ENCODE data around the gene NT5C3A. TPM values are rescaled to one million over a fixed set of nuclear protein-coding genes. Genes with fewer than 3 reads are reported as not detected.

Gene NT5C3A
- total and polyA plus RNA-seq, 9 of the 15 experiments (the other 6 are each of a cell fraction or from before 2014, with no cell fraction given) = 18.6 to 60.1 (median 40.0) TPM

DNA sequence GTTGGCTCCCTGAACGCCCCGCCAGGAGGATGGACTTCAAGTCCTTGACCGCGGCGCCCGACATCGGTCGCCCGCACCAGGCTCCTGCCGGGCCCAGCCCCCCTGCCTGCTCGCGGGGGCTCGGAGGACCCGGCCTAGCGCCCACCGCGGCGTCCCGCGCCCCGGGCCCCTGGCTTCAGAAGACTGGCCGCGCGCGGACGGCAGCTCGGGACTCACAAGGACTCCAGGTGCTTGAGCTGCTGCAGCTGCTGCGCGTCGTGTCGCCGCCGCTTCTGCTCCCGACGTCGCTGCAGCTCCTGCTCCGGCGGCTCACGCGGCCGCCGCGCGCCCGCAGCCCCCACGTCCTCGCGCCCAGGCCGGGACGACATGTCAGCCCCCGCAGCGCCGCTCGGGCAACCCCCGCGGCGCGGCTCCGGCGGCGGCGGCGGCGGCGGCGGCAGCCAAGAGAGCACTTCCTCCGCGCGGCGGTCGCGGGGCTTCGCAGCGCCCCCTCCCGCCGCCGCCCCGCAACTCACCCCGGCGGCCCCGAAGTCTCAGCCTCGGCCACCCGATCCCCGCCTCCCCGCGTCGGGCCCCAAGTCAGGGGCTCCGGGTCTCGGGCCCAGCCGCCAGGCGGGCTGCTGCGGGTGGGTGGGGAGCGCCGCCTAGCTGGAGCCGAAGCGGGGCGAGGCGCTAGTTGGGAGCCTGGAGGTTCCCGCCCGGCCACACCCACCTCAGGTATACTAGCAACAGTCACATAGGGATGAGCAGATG is 46.6 kb upstream of the NT5C3A start, which contains the start of gene RP9 (continued):
- TF ChIP-seq, protein P1, sequence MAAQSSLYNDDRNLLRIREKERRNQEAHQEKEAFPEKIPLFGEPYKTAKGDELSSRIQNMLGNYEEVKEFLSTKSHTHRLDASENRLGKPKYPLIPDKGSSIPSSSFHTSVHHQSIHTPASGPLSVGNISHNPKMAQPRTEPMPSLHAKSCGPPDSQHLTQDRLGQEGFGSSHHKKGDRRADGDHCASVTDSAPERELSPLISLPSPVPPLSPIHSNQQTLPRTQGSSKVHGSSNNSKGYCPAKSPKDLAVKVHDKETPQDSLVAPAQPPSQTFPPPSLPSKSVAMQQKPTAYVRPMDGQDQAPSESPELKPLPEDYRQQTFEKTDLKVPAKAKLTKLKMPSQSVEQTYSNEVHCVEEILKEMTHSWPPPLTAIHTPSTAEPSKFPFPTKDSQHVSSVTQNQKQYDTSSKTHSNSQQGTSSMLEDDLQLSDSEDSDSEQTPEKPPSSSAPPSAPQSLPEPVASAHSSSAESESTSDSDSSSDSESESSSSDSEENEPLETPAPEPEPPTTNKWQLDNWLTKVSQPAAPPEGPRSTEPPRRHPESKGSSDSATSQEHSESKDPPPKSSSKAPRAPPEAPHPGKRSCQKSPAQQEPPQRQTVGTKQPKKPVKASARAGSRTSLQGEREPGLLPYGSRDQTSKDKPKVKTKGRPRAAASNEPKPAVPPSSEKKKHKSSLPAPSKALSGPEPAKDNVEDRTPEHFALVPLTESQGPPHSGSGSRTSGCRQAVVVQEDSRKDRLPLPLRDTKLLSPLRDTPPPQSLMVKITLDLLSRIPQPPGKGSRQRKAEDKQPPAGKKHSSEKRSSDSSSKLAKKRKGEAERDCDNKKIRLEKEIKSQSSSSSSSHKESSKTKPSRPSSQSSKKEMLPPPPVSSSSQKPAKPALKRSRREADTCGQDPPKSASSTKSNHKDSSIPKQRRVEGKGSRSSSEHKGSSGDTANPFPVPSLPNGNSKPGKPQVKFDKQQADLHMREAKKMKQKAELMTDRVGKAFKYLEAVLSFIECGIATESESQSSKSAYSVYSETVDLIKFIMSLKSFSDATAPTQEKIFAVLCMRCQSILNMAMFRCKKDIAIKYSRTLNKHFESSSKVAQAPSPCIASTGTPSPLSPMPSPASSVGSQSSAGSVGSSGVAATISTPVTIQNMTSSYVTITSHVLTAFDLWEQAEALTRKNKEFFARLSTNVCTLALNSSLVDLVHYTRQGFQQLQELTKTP (IDR thresholded peaks at IDR 0.05; ENCODE audit: low read depth in 1 of 2, partially characterized antibody in 2 of 2) = no peak
- TF ChIP-seq, protein P2, sequence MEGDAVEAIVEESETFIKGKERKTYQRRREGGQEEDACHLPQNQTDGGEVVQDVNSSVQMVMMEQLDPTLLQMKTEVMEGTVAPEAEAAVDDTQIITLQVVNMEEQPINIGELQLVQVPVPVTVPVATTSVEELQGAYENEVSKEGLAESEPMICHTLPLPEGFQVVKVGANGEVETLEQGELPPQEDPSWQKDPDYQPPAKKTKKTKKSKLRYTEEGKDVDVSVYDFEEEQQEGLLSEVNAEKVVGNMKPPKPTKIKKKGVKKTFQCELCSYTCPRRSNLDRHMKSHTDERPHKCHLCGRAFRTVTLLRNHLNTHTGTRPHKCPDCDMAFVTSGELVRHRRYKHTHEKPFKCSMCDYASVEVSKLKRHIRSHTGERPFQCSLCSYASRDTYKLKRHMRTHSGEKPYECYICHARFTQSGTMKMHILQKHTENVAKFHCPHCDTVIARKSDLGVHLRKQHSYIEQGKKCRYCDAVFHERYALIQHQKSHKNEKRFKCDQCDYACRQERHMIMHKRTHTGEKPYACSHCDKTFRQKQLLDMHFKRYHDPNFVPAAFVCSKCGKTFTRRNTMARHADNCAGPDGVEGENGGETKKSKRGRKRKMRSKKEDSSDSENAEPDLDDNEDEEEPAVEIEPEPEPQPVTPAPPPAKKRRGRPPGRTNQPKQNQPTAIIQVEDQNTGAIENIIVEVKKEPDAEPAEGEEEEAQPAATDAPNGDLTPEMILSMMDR (IDR thresholded peaks at IDR 0.05 in 2 of 3, conservative IDR thresholded peaks at IDR 0.05 in 1 of 3; ENCODE audit: insufficient read depth in 2 of 3, low read depth in 1 of 3, low read length in 3 of 3) = peak; percentile 48 to 86 (median 65); a peak in 5 of 6 replicates
- no peak for TF ChIP-seq ZKSCAN3 (CRISPR knock-in tag; IDR thresholded peaks at IDR 0.05)
- no peak for TF ChIP-seq MTA2 (IDR thresholded peaks at IDR 0.05; ENCODE audit: low read depth)
- TF ChIP-seq FOXJ3 (CRISPR knock-in tag; IDR thresholded peaks at IDR 0.05) = no peak
- TF ChIP-seq SUPT5H (IDR thresholded peaks at IDR 0.05) = no peak
- no peak for TF ChIP-seq ZNF764 (CRISPR knock-in tag; IDR thresholded peaks at IDR 0.05; ENCODE audit: low read depth)
- TF ChIP-seq, protein P3, sequence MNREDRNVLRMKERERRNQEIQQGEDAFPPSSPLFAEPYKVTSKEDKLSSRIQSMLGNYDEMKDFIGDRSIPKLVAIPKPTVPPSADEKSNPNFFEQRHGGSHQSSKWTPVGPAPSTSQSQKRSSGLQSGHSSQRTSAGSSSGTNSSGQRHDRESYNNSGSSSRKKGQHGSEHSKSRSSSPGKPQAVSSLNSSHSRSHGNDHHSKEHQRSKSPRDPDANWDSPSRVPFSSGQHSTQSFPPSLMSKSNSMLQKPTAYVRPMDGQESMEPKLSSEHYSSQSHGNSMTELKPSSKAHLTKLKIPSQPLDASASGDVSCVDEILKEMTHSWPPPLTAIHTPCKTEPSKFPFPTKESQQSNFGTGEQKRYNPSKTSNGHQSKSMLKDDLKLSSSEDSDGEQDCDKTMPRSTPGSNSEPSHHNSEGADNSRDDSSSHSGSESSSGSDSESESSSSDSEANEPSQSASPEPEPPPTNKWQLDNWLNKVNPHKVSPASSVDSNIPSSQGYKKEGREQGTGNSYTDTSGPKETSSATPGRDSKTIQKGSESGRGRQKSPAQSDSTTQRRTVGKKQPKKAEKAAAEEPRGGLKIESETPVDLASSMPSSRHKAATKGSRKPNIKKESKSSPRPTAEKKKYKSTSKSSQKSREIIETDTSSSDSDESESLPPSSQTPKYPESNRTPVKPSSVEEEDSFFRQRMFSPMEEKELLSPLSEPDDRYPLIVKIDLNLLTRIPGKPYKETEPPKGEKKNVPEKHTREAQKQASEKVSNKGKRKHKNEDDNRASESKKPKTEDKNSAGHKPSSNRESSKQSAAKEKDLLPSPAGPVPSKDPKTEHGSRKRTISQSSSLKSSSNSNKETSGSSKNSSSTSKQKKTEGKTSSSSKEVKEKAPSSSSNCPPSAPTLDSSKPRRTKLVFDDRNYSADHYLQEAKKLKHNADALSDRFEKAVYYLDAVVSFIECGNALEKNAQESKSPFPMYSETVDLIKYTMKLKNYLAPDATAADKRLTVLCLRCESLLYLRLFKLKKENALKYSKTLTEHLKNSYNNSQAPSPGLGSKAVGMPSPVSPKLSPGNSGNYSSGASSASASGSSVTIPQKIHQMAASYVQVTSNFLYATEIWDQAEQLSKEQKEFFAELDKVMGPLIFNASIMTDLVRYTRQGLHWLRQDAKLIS (CRISPR knock-in tag; IDR thresholded peaks at IDR 0.05) = no peak
- no peak for TF ChIP-seq XRCC3 (IDR thresholded peaks at IDR 0.05)
- TF ChIP-seq KLF16 (IDR thresholded peaks at IDR 0.05) = no peak
- no peak for TF ChIP-seq KAT7 (CRISPR knock-in tag; IDR thresholded peaks at IDR 0.05; ENCODE audit: borderline replicate concordance)
- no peak for TF ChIP-seq CHD4 (IDR thresholded peaks at IDR 0.05; ENCODE audit: insufficient read depth, insufficient replicate concordance, low read depth, low read length, poor library complexity, severe bottlenecking)
- no peak for TF ChIP-seq SP1 (CRISPR knock-in tag; IDR thresholded peaks at IDR 0.05)
- TF ChIP-seq PHF8 (IDR thresholded peaks at IDR 0.05; ENCODE audit: borderline replicate concordance, low read length) = peak; percentile 95; the same call in 1 of the 2 replicates
